22Rv1 (cell line): ENCODE measurements around the gene FGR.

ENCODE experiments used
- CTCF ChIP-seq: fragments of 450-650 bp; IDR thresholded peaks from 2 replicates; pipeline ENCODE4 v1.5.1; 2017; ENCODE audit warnings: mild to moderate bottlenecking
- ZFX ChIP-seq: fragments of 450-650 bp; IDR thresholded peaks from 2 replicates; pipeline ENCODE4 v1.6.1; 2017; ENCODE audit warnings: antibody characterized with exemption, borderline replicate concordance

GRCh38 chr1:27589841-27590426 is 45.1 kb downstream of the FGR start:
- TF ChIP-seq CTCF (no peak), ZFX (no peak)
